Neural cell (in vitro differentiated cells): ENCODE data around the gene ANKFY1. TPM values are rescaled to one million over a fixed set of nuclear protein-coding genes. Genes with fewer than 3 reads are reported as not detected.

ENCODE experiments used
- H2AFZ ChIP-seq: fragments of 200-600, 300-800 bp; sonication (generic), shearing (Covaris generic); 2 replicates; pipeline ENCODE4 v1.6.0; 2014; ENCODE audit warnings: low read depth, mild to moderate bottlenecking, antibody characterized with exemption, low read length, moderate library complexity
- H3F3A ChIP-seq: fragments of 200-600 bp; shearing (Covaris generic); 2 replicates; pipeline ENCODE4 v1.6.1; 2016; ENCODE audit warnings: mild to moderate bottlenecking, moderate library complexity, mixed read lengths, antibody characterized with exemption, low read length; ENCODE audit not compliant: insufficient read depth, poor library complexity, severe bottlenecking
- H3K27ac ChIP-seq: fragments of 200-600, 300-800 bp; sonication (generic), shearing (Covaris generic); 2 replicates; pipeline ENCODE4 v1.5.1; 2014; ENCODE audit warnings: mild to moderate bottlenecking, low read length, moderate library complexity
- H3K27me3 ChIP-seq: fragments of 300-800, 200-600 bp; sonication (generic), shearing (Covaris generic); 2 replicates; pipeline ENCODE4 v1.6.0; 2014; ENCODE audit warnings: mild to moderate bottlenecking, low read depth, low read length, moderate library complexity; ENCODE audit not compliant: insufficient read depth
- H3K36me3 ChIP-seq: fragments of 300-800, 200-600 bp; sonication (generic), shearing (Covaris generic); 2 replicates; pipeline ENCODE4 v1.5.1; 2014; ENCODE audit warnings: mild to moderate bottlenecking, antibody characterized with exemption, low read length, moderate library complexity; ENCODE audit not compliant: insufficient read depth
- H3K4me2 ChIP-seq: fragments of 300-800, 200-600 bp; sonication (generic), shearing (Covaris generic); 2 replicates; pipeline ENCODE4 v1.6.0; 2014; ENCODE audit warnings: mild to moderate bottlenecking, low read length
- H3K4me3 ChIP-seq: fragments of 300-800, 200-600 bp; sonication (generic), shearing (Covaris generic); 2 replicates; pipeline ENCODE4 v1.5.1; 2014; ENCODE audit warnings: mild to moderate bottlenecking, low read length, moderate library complexity
- H3K79me2 ChIP-seq: fragments of 200-600 bp; shearing (Covaris generic); replicated peaks from 2 replicates; pipeline ENCODE4 v1.6.0; 2014; ENCODE audit warnings: mild to moderate bottlenecking, low read length, moderate library complexity; ENCODE audit not compliant: insufficient read depth
- H3K9ac ChIP-seq: fragments of 300-800, 200-600 bp; sonication (generic), shearing (Covaris generic); 2 replicates; pipeline ENCODE4 v1.6.1; 2016; ENCODE audit warnings: mild to moderate bottlenecking, low read length, mixed read lengths
- H3K9me2 ChIP-seq: fragments of 200-600 bp; shearing (Covaris generic); 2 replicates; pipeline ENCODE4 v1.6.1; 2016; ENCODE audit warnings: mild to moderate bottlenecking, low read length, mixed read lengths; ENCODE audit not compliant: insufficient read depth
- H3K9me3 ChIP-seq: fragments of 200-600, 300-800 bp; sonication (generic), shearing (Covaris generic); 2 replicates; pipeline ENCODE4 v1.6.1; 2016; ENCODE audit warnings: mild to moderate bottlenecking, mixed run types, low read length, moderate library complexity, mixed read lengths
- H4K20me1 ChIP-seq: fragments of 200-600 bp; shearing (Covaris generic); 2 replicates; pipeline ENCODE4 v1.6.1; 2016; ENCODE audit warnings: mild to moderate bottlenecking, mixed run types; ENCODE audit not compliant: insufficient read depth
- CTCF ChIP-seq: fragments of 450-650 bp; IDR thresholded peaks from 2 replicates; pipeline ENCODE4 v1.5.1; 2014; ENCODE audit warnings: antibody characterized with exemption, mild to moderate bottlenecking, moderate library complexity; ENCODE audit not compliant: poor library complexity, severe bottlenecking
- EP300 ChIP-seq: fragments of 450-650 bp; conservative IDR thresholded peaks from 2 replicates; pipeline ENCODE4 v1.6.1; 2014; ENCODE audit warnings: antibody characterized with exemption, mild to moderate bottlenecking, moderate library complexity; ENCODE audit not compliant: poor library complexity, severe bottlenecking
- EZH2 ChIP-seq: fragments of 200-600, 300-800 bp; shearing (Covaris generic), sonication (generic); IDR thresholded peaks from 2 replicates; pipeline ENCODE4 v1.6.1; 2014; ENCODE audit warnings: antibody characterized with exemption, low read length, borderline replicate concordance, mild to moderate bottlenecking; ENCODE audit not compliant: insufficient read depth, poor library complexity, severe bottlenecking
- MXI1 ChIP-seq: fragments of 450-650 bp; conservative IDR thresholded peaks from 2 replicates; pipeline ENCODE4 v1.6.1; 2014; ENCODE audit warnings: antibody characterized with exemption, mild to moderate bottlenecking; ENCODE audit not compliant: poor library complexity, severe bottlenecking
- POLR2AphosphoS5 ChIP-seq: IDR thresholded peaks from 2 replicates; pipeline ENCODE4 v1.6.1; 2012
- RAD21 ChIP-seq: fragments of 450-650 bp; conservative IDR thresholded peaks from 2 replicates; pipeline ENCODE4 v1.6.1; 2014; ENCODE audit warnings: antibody characterized with exemption, mild to moderate bottlenecking, moderate library complexity
- SMC3 ChIP-seq: fragments of 450-650 bp; conservative IDR thresholded peaks from 2 replicates; pipeline ENCODE4 v1.6.1; 2014; ENCODE audit warnings: antibody characterized with exemption, mild to moderate bottlenecking, moderate library complexity; ENCODE audit not compliant: poor library complexity
- TAF1 ChIP-seq: IDR thresholded peaks from 2 replicates; pipeline ENCODE4 v1.6.1; 2012; ENCODE audit warnings: low read depth
- polyA plus RNA-seq: library from polyadenylated mRNA; depleted of rRNA; stranded (reverse); fragments of >200 nt; gene quantifications from 2 replicates; pipeline ENCODE4 v1.2.3, GENCODE V29; 2014
- TF ChIP-seq, protein P1 (sequence below): IDR thresholded peaks from 2 replicates; pipeline ENCODE4 v1.6.1; 2012; ENCODE audit warnings: borderline replicate concordance

The ANKFY1 gene
- polyA plus RNA-seq, 1 donor from 2014 or later, result 25.6 TPM

- Histone ChIP-seq H3K9me3 (no peaks in the 10 kb centered on the region), H3K4me2 (no peak overlapping the region), H3K9ac (no peak overlapping the region), H4K20me1 (no peaks in the 10 kb centered on the region), H2AFZ (no peak overlapping the region), H3K27ac (no peak overlapping the region), H3F3A (peaks cover 1% of the 10 kb centered on the region), H3K4me3 (no peak overlapping the region), H3K9me2 (no peaks in the 10 kb centered on the region), H3K36me3 (peaks cover 6% of the 10 kb centered on the region), H3K27me3 (no peaks in the 10 kb centered on the region), H3K79me2 (no peaks in the 10 kb centered on the region)
- TF ChIP-seq MXI1, result no peak
- TF ChIP-seq SMC3, result no peak
These were observed 43.1 kb downstream of the ANKFY1 start for GRCh38 chr17:4220655-4221054.

- Histone ChIP-seq H3K27me3 (no peaks in the 10 kb centered on the region), H3K4me3 (no peak overlapping the region), H2AFZ (no peak overlapping the region), H3F3A (peaks cover 3% of the 10 kb centered on the region), H3K9ac (no peak overlapping the region), H3K27ac (no peak overlapping the region), H3K9me2 (no peaks in the 10 kb centered on the region), H3K4me2 (no peak overlapping the region), H3K9me3 (no peaks in the 10 kb centered on the region), H4K20me1 (no peaks in the 10 kb centered on the region), H3K79me2 (no peaks in the 10 kb centered on the region), H3K36me3 (peaks cover 6% of the 10 kb centered on the region)
- TF ChIP-seq EP300 (no peak), POLR2AphosphoS5 (no peak), SMC3 (no peak), MXI1 (no peak), EZH2 (no peak), CTCF (no peak), RAD21 (no peak), TAF1 (no peak)
- TF ChIP-seq, protein P1, sequence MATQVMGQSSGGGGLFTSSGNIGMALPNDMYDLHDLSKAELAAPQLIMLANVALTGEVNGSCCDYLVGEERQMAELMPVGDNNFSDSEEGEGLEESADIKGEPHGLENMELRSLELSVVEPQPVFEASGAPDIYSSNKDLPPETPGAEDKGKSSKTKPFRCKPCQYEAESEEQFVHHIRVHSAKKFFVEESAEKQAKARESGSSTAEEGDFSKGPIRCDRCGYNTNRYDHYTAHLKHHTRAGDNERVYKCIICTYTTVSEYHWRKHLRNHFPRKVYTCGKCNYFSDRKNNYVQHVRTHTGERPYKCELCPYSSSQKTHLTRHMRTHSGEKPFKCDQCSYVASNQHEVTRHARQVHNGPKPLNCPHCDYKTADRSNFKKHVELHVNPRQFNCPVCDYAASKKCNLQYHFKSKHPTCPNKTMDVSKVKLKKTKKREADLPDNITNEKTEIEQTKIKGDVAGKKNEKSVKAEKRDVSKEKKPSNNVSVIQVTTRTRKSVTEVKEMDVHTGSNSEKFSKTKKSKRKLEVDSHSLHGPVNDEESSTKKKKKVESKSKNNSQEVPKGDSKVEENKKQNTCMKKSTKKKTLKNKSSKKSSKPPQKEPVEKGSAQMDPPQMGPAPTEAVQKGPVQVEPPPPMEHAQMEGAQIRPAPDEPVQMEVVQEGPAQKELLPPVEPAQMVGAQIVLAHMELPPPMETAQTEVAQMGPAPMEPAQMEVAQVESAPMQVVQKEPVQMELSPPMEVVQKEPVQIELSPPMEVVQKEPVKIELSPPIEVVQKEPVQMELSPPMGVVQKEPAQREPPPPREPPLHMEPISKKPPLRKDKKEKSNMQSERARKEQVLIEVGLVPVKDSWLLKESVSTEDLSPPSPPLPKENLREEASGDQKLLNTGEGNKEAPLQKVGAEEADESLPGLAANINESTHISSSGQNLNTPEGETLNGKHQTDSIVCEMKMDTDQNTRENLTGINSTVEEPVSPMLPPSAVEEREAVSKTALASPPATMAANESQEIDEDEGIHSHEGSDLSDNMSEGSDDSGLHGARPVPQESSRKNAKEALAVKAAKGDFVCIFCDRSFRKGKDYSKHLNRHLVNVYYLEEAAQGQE, result no peak
These were observed 44.5 kb downstream of the ANKFY1 start for GRCh38 chr17:4219241-4219640.

GRCh38 chr17:4215882-4216570 is 47.8 kb downstream of the ANKFY1 start:
- peak overlapping the region; percentile 4 for H3K4me3 ChIP-seq
- no peaks in the 10 kb centered on the region for H3K27me3 ChIP-seq
- H2AFZ ChIP-seq, result no peak overlapping the region

More at GRCh38 chr17:4215882-4216570, 47.8 kb downstream of the ANKFY1 start:
- no peak overlapping the region for H3K4me2 ChIP-seq
- H3K27ac ChIP-seq, result peak overlapping the region; percentile 7
- TF ChIP-seq CTCF (no peak), POLR2AphosphoS5 (peak; percentile 55)
- no peak overlapping the region for H3K9ac ChIP-seq
- no peaks in the 10 kb centered on the region for H3K79me2 ChIP-seq
- no peaks in the 10 kb centered on the region for H3K9me2 ChIP-seq
- no peaks in the 10 kb centered on the region for H4K20me1 ChIP-seq
- H3K9me3 ChIP-seq, result no peaks in the 10 kb centered on the region
- no peaks in the 10 kb centered on the region for H3K36me3 ChIP-seq
- H3F3A ChIP-seq, result peaks cover 3% of the 10 kb centered on the region
